ENCODE data around the gene RAPSN. TPM values are rescaled to one million over a fixed set of nuclear protein-coding genes. Genes with fewer than 3 reads are reported as not detected.

RAPSN gene
- total and polyA plus RNA-seq, 2 of the 8 experiments (the other 6 are each of a cell fraction or from before 2014, with no cell fraction given), result 0.06 to 0.34 TPM

DNA sequence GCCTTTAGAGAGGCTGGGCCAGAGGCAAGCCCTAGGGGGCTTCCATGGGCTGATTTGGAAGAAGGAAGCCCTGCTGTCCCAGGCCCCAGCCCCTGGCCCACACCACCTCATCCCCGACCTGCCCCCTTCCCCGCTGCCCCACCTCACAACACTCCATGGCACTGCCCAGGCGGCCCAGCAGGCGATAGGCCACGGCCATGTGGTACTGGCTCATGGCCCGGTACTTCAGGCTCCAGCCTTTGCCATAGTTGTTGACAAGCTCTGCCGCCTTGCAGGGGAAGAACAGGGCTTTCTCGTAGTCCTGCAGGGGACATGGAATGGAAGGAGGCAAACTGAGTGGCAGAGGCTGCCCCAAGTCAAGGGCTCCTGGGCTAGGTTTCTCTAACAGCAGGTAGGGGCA, 6.4 kb downstream of the RAPSN start (continued):
- no peak for TF ChIP-seq GTF2F1 (IDR thresholded peaks at IDR 0.05; ENCODE audit: borderline replicate concordance, low read depth, low read length)
- TF ChIP-seq SP1 (IDR thresholded peaks at IDR 0.05; ENCODE audit: low read depth, low read length), result no peak
- TF ChIP-seq TAF7 (optimal IDR thresholded peaks at IDR 0.05; ENCODE audit: borderline replicate concordance, low read depth, low read length), result no peak
- no peak for TF ChIP-seq NANOG (IDR thresholded peaks at IDR 0.05; ENCODE audit: insufficient read depth, low read depth, low read length, poor library complexity, severe bottlenecking)
- TF ChIP-seq, protein P1, sequence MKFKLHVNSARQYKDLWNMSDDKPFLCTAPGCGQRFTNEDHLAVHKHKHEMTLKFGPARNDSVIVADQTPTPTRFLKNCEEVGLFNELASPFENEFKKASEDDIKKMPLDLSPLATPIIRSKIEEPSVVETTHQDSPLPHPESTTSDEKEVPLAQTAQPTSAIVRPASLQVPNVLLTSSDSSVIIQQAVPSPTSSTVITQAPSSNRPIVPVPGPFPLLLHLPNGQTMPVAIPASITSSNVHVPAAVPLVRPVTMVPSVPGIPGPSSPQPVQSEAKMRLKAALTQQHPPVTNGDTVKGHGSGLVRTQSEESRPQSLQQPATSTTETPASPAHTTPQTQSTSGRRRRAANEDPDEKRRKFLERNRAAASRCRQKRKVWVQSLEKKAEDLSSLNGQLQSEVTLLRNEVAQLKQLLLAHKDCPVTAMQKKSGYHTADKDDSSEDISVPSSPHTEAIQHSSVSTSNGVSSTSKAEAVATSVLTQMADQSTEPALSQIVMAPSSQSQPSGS (IDR thresholded peaks at IDR 0.05; ENCODE audit: low read length), result no peak
- TF ChIP-seq FOSL1 (IDR thresholded peaks at IDR 0.05; ENCODE audit: insufficient read depth, low read depth, low read length), result no peak
- no peak for TF ChIP-seq YY1 (IDR thresholded peaks at IDR 0.05; ENCODE audit: low read depth, low read length)
- no peak for TF ChIP-seq SP2 (IDR thresholded peaks at IDR 0.05; ENCODE audit: low read length)
- no peak for TF ChIP-seq BACH1 (IDR thresholded peaks at IDR 0.05; ENCODE audit: low read length)
